ENCODE measurements around the gene PARP4. TPM values are rescaled to one million over a fixed set of nuclear protein-coding genes. Genes with fewer than 3 reads are reported as not detected.
"Not testable (repeated sequence)": the region's sequence is repeated elsewhere in the genome, so short reads cannot be mapped to it uniquely, and the experiment has no call there.

Gene PARP4
- total RNA-seq, 2 donors from 2014 or later, result 27.2 to 35.8 TPM

DNA sequence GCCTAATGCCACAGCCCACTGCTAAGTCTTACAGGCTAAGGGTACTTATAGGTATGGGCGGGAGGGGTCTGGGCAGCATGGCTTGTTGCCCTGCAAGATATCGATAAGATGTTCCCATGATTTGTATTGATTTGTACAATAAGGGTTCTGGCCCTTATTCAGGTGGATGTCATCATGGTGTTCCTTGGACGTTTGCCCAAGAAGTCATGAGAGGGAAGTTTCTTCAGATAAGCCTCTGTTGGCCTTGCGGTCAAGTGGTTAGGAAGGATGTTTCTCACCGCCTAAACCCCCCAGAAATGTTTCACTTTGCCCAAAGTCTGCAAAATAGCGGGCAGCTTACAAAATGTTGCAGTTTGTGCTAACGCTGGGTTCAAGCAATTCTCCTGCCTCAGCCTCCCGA lies 7.3 kb downstream of the PARP4 start:
- Histone ChIP-seq H3K27ac (no peak overlapping the region), H3K36me3 (no peaks in the 10 kb centered on the region), H3K4me3 (no peak overlapping the region), H3K4me1 (replicated peaks) (no peaks in the 10 kb centered on the region), H3K9me3 (no peaks in the 10 kb centered on the region), H3K27me3 (replicated peaks; ENCODE audit: insufficient read depth) (no peaks in the 10 kb centered on the region)
- TF ChIP-seq CTCF (IDR thresholded peaks at IDR 0.05) (no peak), POLR2AphosphoS5 (IDR thresholded peaks at IDR 0.05) (no peak), POLR2A (IDR thresholded peaks at IDR 0.05) (no peak)
- intact Hi-C loops (cut with DNase I), result no loop called here
- WGBS, result 90% methylated on average over 8 of the region's 8 CpGs
- DNase-seq (ENCODE audit: low spot score), result no peak

- no peaks in the 10 kb centered on the region for H3K4me1 ChIP-seq (replicated peaks)
- WGBS, result 81% methylated on average over 4 of the region's 4 CpGs
- no peaks in the 10 kb centered on the region for H3K27me3 ChIP-seq (replicated peaks; ENCODE audit: insufficient read depth)
- TF ChIP-seq CTCF (IDR thresholded peaks at IDR 0.05), result no peak
- TF ChIP-seq POLR2A (IDR thresholded peaks at IDR 0.05), result no peak
- no peak for TF ChIP-seq POLR2AphosphoS5 (IDR thresholded peaks at IDR 0.05)
- DNase-seq (ENCODE audit: low spot score), result no peak
- H3K36me3 ChIP-seq, result no peaks in the 10 kb centered on the region
- H3K9me3 ChIP-seq, result no peaks in the 10 kb centered on the region
- H3K4me3 ChIP-seq, result no peak overlapping the region
- no peak overlapping the region for H3K27ac ChIP-seq
- intact Hi-C loops (cut with DNase I), result no loop called here
Measured at GRCh38 chr13:24503379-24503696, 9.2 kb downstream of the PARP4 start.

DNA sequence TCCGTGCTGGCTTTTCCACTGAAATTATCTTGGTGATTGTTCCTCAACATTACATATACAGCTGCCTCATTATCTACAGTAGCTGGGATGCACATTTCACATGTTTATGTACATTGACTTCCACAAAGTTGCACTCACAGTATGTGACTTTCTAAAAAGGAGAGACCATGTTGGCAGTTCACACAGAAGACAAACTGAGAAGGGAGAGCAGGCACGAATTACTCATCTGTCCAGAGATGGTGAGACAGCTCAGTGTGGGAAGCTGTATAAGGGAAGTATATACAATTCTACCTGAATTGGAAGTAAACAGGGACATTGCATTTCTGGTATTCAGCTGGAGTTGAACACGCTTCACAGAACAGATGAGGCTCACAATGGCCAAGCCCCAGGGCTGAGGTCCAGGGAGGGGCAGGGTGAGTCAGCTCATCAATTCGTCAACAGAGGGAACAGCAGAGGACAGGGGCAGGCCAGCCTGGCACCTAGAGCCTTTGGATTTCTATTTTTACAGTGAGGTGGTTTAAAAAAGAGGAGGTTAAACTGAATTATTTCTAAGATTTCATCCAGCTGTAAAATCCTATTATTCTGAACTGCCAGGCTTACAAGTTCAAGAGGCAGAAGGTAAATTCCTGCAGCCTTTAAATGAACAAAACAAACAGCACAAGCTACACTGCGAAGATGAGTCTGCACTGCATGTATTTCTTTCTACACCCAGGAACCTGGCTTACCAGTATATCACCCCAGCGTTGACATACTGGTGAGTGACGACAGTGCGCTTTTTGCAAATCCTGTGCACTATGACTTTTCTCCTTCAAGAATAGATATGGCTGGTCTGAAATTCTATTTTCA lies 9.8 kb downstream of the PARP4 start:
- no peak for DNase-seq (ENCODE audit: low spot score)
- Histone ChIP-seq H3K27ac (no peak overlapping the region), H3K27me3 (replicated peaks; ENCODE audit: insufficient read depth) (no peaks in the 10 kb centered on the region), H3K9me3 (no peaks in the 10 kb centered on the region), H3K36me3 (no peaks in the 10 kb centered on the region), H3K4me3 (no peak overlapping the region), H3K4me1 (replicated peaks) (no peaks in the 10 kb centered on the region)
- WGBS, result 50% methylated on average over 8 of the region's 8 CpGs
- no peak for TF ChIP-seq CTCF (IDR thresholded peaks at IDR 0.05)
- no peak for TF ChIP-seq POLR2AphosphoS5 (IDR thresholded peaks at IDR 0.05)
- TF ChIP-seq POLR2A (IDR thresholded peaks at IDR 0.05), result no peak
- intact Hi-C loops (cut with DNase I), result no loop called here

DNA sequence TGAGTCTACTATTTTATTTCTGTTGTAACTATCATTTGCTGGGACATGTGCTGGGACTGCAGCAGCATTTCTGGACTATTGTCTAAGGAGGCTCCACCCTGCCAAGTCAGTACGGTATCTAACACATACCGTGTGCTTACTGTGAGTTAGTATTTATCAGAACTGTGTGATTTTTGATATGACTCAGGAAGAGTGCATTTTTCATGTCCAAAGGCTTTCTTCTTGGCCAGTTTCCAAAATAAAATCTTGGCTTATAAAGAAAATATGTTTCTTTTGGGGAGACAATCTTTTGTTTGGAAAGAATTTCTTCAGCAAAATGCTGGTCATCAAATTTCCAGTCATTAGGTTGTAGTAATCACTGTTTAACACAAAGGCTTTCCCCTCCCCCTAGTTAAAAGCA lies 11.6 kb downstream of the PARP4 start:
- Histone ChIP-seq H3K27ac (no peak overlapping the region), H3K9me3 (no peaks in the 10 kb centered on the region), H3K27me3 (replicated peaks; ENCODE audit: insufficient read depth) (no peaks in the 10 kb centered on the region), H3K4me1 (replicated peaks) (no peaks in the 10 kb centered on the region), H3K4me3 (no peak overlapping the region), H3K36me3 (peaks cover 0 to 2% of the 10 kb centered on the region in 2 donors)
- intact Hi-C loops (cut with DNase I), result no loop called here
- no peak for TF ChIP-seq POLR2AphosphoS5 (IDR thresholded peaks at IDR 0.05)
- no peak for TF ChIP-seq POLR2A (IDR thresholded peaks at IDR 0.05)
- no peak for TF ChIP-seq CTCF (IDR thresholded peaks at IDR 0.05)
- WGBS, result 41% methylated on average over 2 of the region's 2 CpGs
- no peak for DNase-seq (ENCODE audit: low spot score)

GRCh38 chr13:24497742-24498141 lies 14.8 kb downstream of the PARP4 start:
- Histone ChIP-seq H3K9me3 (no peaks in the 10 kb centered on the region), H3K27me3 (replicated peaks; ENCODE audit: insufficient read depth) (no peaks in the 10 kb centered on the region), H3K4me1 (replicated peaks) (no peaks in the 10 kb centered on the region), H3K36me3 (peaks cover 0 to 2% of the 10 kb centered on the region in 2 donors), H3K27ac (no peak overlapping the region), H3K4me3 (no peak overlapping the region)
- intact Hi-C loops (cut with DNase I), result no loop called here
- WGBS, result 97% methylated on average over 1 of the region's 1 CpG
- no peak for DNase-seq (ENCODE audit: low spot score)
- TF ChIP-seq CTCF (IDR thresholded peaks at IDR 0.05) (no peak), POLR2A (IDR thresholded peaks at IDR 0.05) (no peak), POLR2AphosphoS5 (IDR thresholded peaks at IDR 0.05) (no peak)

DNA sequence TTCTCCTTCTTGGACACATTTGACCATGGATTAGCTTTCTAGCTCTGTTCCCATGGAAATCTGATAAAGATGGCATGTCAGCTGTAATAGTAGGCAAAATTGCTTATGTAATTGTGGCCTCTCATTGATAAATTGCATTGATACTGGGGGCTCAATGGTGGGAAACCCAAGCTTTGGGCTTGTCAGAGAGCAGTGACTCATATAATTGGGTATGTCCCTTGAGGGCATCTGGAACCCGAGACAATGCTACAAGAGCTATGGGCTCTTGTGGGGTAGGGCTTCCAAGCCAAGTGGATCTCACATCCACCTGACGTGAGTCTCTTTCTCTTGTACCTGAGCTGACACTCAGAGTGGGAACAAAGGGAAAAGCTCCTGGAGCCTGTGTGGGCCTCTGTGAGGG lies 16.3 kb downstream of the PARP4 start:
- H3K4me3 ChIP-seq; DNase-seq (ENCODE audit: low spot score); H3K4me1 ChIP-seq (replicated peaks); H3K36me3 ChIP-seq; H3K27ac ChIP-seq; intact Hi-C loops (cut with DNase I); H3K27me3 ChIP-seq (replicated peaks; ENCODE audit: insufficient read depth); H3K9me3 ChIP-seq: not testable (repeated sequence)
- WGBS, result 72% methylated on average over 2 of the region's 2 CpGs
